Measurements from ENCODE around the gene NXNL2. TPM values are rescaled to one million over a fixed set of nuclear protein-coding genes. Genes with fewer than 3 reads are reported as not detected.

NXNL2 gene
- total RNA-seq, 2 experiments from 2014 or later: not detected

- ATAC-seq: no peak
- CTCF ChIA-PET: no interaction called here
- intact Hi-C loops (cut with micrococcal nuclease): loop anchor here (1.0 kb wide), 1 partner anchor 404 kb away; no protein-coding TSS in a partner anchor
- peaks cover 23% of the 10 kb centered on the region for H3K27me3 Mint-ChIP-seq
- no peak overlapping the region for H3K27ac Mint-ChIP-seq
- H3K4me1 Mint-ChIP-seq (ENCODE audit: low read depth): peaks cover 3% of the 10 kb centered on the region
- no peak for DNase-seq
- no peak overlapping the region for H3K4me3 Mint-ChIP-seq
- no peaks in the 10 kb centered on the region for H3K36me3 Mint-ChIP-seq (ENCODE audit: low read depth)
- POLR2A ChIA-PET: no interaction called here
- H3K9me3 Mint-ChIP-seq: no peaks in the 10 kb centered on the region
- TF ChIP-seq CTCF (IDR thresholded peaks at IDR 0.05): no peak
Measured at GRCh38 chr9:88577256-88578120, 42.5 kb downstream of the NXNL2 start.

GRCh38 chr9:88578121-88579049, 43.4 kb downstream of the NXNL2 start:
- H3K4me3 Mint-ChIP-seq: peak overlapping the region; percentile 38
- CTCF ChIA-PET: interaction anchor here (0.7 to 2.1 kb wide), 5 partner anchors 11 to 422 kb away, joined by 3 to 7 read pairs (median 3); no protein-coding TSS in a partner anchor

GRCh38 chr9:88579050-88579715, 44.2 kb downstream of the NXNL2 start:
- H3K4me3 Mint-ChIP-seq: no peak overlapping the region
- ATAC-seq (no peak), DNase-seq (no peak)
- peaks cover 5% of the 10 kb centered on the region for H3K4me1 Mint-ChIP-seq (ENCODE audit: low read depth)
- intact Hi-C loops (cut with micrococcal nuclease): no loop called here
- TF ChIP-seq CTCF (IDR thresholded peaks at IDR 0.05): no peak
- CTCF ChIA-PET: interaction anchor here (0.7 to 2.1 kb wide), 6 partner anchors 10 to 422 kb away, joined by 3 to 7 read pairs (median 3); no protein-coding TSS in a partner anchor
- POLR2A ChIA-PET: no interaction called here
- peaks cover 22% of the 10 kb centered on the region for H3K27me3 Mint-ChIP-seq
- no peaks in the 10 kb centered on the region for H3K9me3 Mint-ChIP-seq
- no peak overlapping the region for H3K27ac Mint-ChIP-seq
- H3K36me3 Mint-ChIP-seq (ENCODE audit: low read depth): no peaks in the 10 kb centered on the region

More at GRCh38 chr9:88578121-88579049, 43.4 kb downstream of the NXNL2 start:
- ATAC-seq (peak; percentile 70), DNase-seq (peak; percentile 77)
- H3K4me1 Mint-ChIP-seq (ENCODE audit: low read depth): peaks cover 3% of the 10 kb centered on the region
- H3K27ac Mint-ChIP-seq: no peak overlapping the region
- TF ChIP-seq CTCF (IDR thresholded peaks at IDR 0.05): peak; percentile 98
- intact Hi-C loops (cut with micrococcal nuclease): loop anchor here (1.0 kb wide), 1 partner anchor 405 kb away; no protein-coding TSS in a partner anchor
- POLR2A ChIA-PET: no interaction called here
- peaks cover 23% of the 10 kb centered on the region for H3K27me3 Mint-ChIP-seq
- no peaks in the 10 kb centered on the region for H3K9me3 Mint-ChIP-seq
- no peaks in the 10 kb centered on the region for H3K36me3 Mint-ChIP-seq (ENCODE audit: low read depth)

GRCh38 chr9:88580961-88581360, 46.0 kb downstream of the NXNL2 start:
- H3K27me3 Mint-ChIP-seq: peaks cover 12% of the 10 kb centered on the region
- no peak overlapping the region for H3K27ac Mint-ChIP-seq
- H3K9me3 Mint-ChIP-seq: no peaks in the 10 kb centered on the region
- no peak for TF ChIP-seq CTCF (IDR thresholded peaks at IDR 0.05)
- H3K36me3 Mint-ChIP-seq (ENCODE audit: low read depth): no peaks in the 10 kb centered on the region
- ATAC-seq (no peak), DNase-seq (no peak)
- no peak overlapping the region for H3K4me3 Mint-ChIP-seq
- ChIA-PET POLR2A (no interaction called here), CTCF (interaction anchor here (1.2 kb wide), 1 partner anchor 408 kb away, joined by 5 read pairs; no protein-coding TSS in a partner anchor)
- H3K4me1 Mint-ChIP-seq (ENCODE audit: low read depth): peaks cover 8% of the 10 kb centered on the region
- intact Hi-C loops (cut with micrococcal nuclease): no loop called here

Measured in activated CD8-positive, alpha-beta T cell treated with anti-CD3 and anti-CD28 coated beads for 36 hours (primary cell).